B cell (primary cell): ENCODE results near the gene PRKAA2. TPM values are rescaled to one million over a fixed set of nuclear protein-coding genes. Genes with fewer than 3 reads are reported as not detected.

ENCODE experiments used
- ATAC-seq: fragments of 200-7000 bp; cut with Tn5 transposase; one replicate; pipeline ENCODE4 v1.10.0; 2021; ENCODE audit warnings: low read depth, mild to moderate bottlenecking, moderate number of reproducible peaks, moderate library complexity
- CTCF ChIA-PET: fragments of 350-600 bp; sonication (Branson Sonifier 250); formaldehyde crosslinking; loops from one replicate; lab custom pipeline; 2021; ENCODE audit warnings: antibody characterized with exemption, inconsistent platforms; lab: Charles Lee
- POLR2A ChIA-PET: fragments of 350-600 bp; sonication (Branson Sonifier 250); formaldehyde crosslinking; loops from one replicate; lab custom pipeline; 2021; ENCODE audit warnings: antibody characterized with exemption; lab: Charles Lee
- DNase-seq: peaks from one replicate; pipeline ENCODE4 v3.0.0; 2013
- H2AFZ ChIP-seq: 2 replicates; pipeline ENCODE4 v1.6.1; 2012; ENCODE audit warnings: mild to moderate bottlenecking, low read depth, low read length; ENCODE audit not compliant: insufficient read depth, poor library complexity, severe bottlenecking
- H3K27ac ChIP-seq, 2 donors: 1 replicate in 1 of 2; 2 replicates in 1 of 2; pipeline ENCODE4 v1.5.1; 2012 to 2013; ENCODE audit warnings: low read length in 2 of 2, mild to moderate bottlenecking in 2 of 2, moderate library complexity in 1 of 2
- H3K27me3 ChIP-seq, 4 experiments: fragments of 200-600 bp in 1 of 4; sonication (generic) in 1 of 4; replicated peaks in 1 of 4; 1 replicate in 2 of 4; 2 replicates in 2 of 4; pipeline versions ENCODE4 v1.6.1 to v1.7.0; 2013 to 2016; ENCODE audit warnings: low read length in 3 of 4, mild to moderate bottlenecking in 2 of 4, mixed read lengths in 1 of 4, moderate library complexity in 1 of 4; ENCODE audit not compliant: insufficient read depth in 4 of 4, control insufficient read depth in 3 of 4; ENCODE audit errors: control extremely low read depth in 1 of 4
- H3K36me3 ChIP-seq, 2 experiments: replicated peaks in 1 of 2; 1 replicate in 1 of 2; 2 replicates in 1 of 2; pipeline versions ENCODE4 v1.6.1 to v1.7.1; 2013; ENCODE audit warnings: low read length in 1 of 2; ENCODE audit not compliant: insufficient read depth in 2 of 2, control insufficient read depth in 1 of 2; ENCODE audit errors: control extremely low read depth in 1 of 2, extremely low read depth in 1 of 2
- H3K4me1 ChIP-seq, 2 donors: fragments of 200-600 bp in 1 of 2; sonication (generic) in 1 of 2; 1 replicate in 1 of 2; 2 replicates in 1 of 2; pipeline versions ENCODE4 v1.5.1 to v1.6.1; 2013 to 2017; ENCODE audit warnings: low read length in 2 of 2; ENCODE audit not compliant: control insufficient read depth in 2 of 2, insufficient read depth in 2 of 2
- H3K4me2 ChIP-seq: replicated peaks from 2 replicates; pipeline ENCODE3; 2012; ENCODE audit warnings: mild to moderate bottlenecking, low read depth, low read length; ENCODE audit not compliant: poor library complexity, severe bottlenecking
- H3K4me3 ChIP-seq, 5 experiments: fragments of 200-600 bp in 1 of 5; sonication (generic) in 1 of 5; 1 replicate in 3 of 5; 2 replicates in 2 of 5; pipeline versions ENCODE4 v1.5.1 to v1.7.0; 2011 to 2016; ENCODE audit warnings: low read length in 4 of 5, mild to moderate bottlenecking in 4 of 5, low read depth in 2 of 5, control low read depth in 1 of 5, moderate library complexity in 1 of 5; ENCODE audit not compliant: insufficient read depth in 1 of 5; ENCODE audit errors: control extremely low read depth in 1 of 5, extremely low read depth in 1 of 5
- H3K79me2 ChIP-seq: fragments of 200-600 bp; sonication (generic); one replicate; pipeline ENCODE4 v1.6.0; 2016; ENCODE audit warnings: low read length; ENCODE audit not compliant: control insufficient read depth, insufficient read depth
- H3K9ac ChIP-seq: fragments of 200-600 bp; sonication (generic); 2 replicates; pipeline ENCODE4 v1.6.1; 2017; ENCODE audit warnings: mild to moderate bottlenecking, low read length, moderate library complexity
- H3K9me3 ChIP-seq, 3 donors: one replicate each; pipeline versions ENCODE4 v1.6.1 to v1.7.1; 2013; ENCODE audit warnings: low read length in 2 of 3; ENCODE audit not compliant: control insufficient read depth in 2 of 3, insufficient read depth in 1 of 3; ENCODE audit errors: control extremely low read depth in 1 of 3
- H4K20me1 ChIP-seq: 2 replicates; pipeline ENCODE4 v1.6.0; 2012; ENCODE audit warnings: mild to moderate bottlenecking, low read length; ENCODE audit not compliant: insufficient read depth, control insufficient read depth, poor library complexity, severe bottlenecking
- H3K27ac Mint-ChIP-seq: one replicate; pipeline ENCODE4 v1.8.0; 2021; ENCODE audit warnings: mixed read lengths
- H3K27me3 Mint-ChIP-seq: one replicate; pipeline ENCODE4 v1.8.0; 2021; ENCODE audit warnings: mixed read lengths
- H3K4me1 Mint-ChIP-seq: one replicate; pipeline ENCODE4 v1.8.0; 2021; ENCODE audit warnings: mixed read lengths
- H3K4me3 Mint-ChIP-seq: one replicate; pipeline ENCODE4 v1.8.0; 2021; ENCODE audit warnings: mixed read lengths
- H3K9me3 Mint-ChIP-seq: one replicate; pipeline ENCODE4 v1.8.0; 2022; ENCODE audit warnings: mixed read lengths; ENCODE audit not compliant: insufficient read depth
- EZH2 ChIP-seq: IDR thresholded peaks from 2 replicates; pipeline ENCODE4 v1.6.1; 2012; ENCODE audit warnings: borderline replicate concordance, low read depth, mild to moderate bottlenecking, moderate library complexity, low read length; ENCODE audit not compliant: insufficient read depth, poor library complexity, severe bottlenecking
- WGBS: methylation state at CpG from one replicate; pipeline ENCODE4 v1.1.5; 2013; ENCODE audit warnings: missing lambda C conversion rate; ENCODE audit not compliant: insufficient coverage; 5-methylcytosine and 5-hydroxymethylcytosine counted together
- intact Hi-C: fragments of 100-400 bp; cut with micrococcal nuclease; formaldehyde crosslinking; loops from one replicate; pipeline ENCODE4 v1.10.0; 2022
- polyA plus RNA-seq: library from polyadenylated mRNA; depleted of rRNA; stranded (reverse); fragments of >200 nt; gene quantifications from 2 replicates; pipeline ENCODE4 v1.2.3, GENCODE V29; 2012
- total RNA-seq, 2 donors: library from RNA; stranded (reverse); fragments of 120-200 nt in 1 of 2; gene quantifications; 1 replicate in 1 of 2; 2 replicates in 1 of 2; pipeline versions ENCODE4 v1.2.3 to v1.2.4, GENCODE V29; 2013 to 2022
- TF ChIP-seq, protein P1 (sequence below): fragments of 200-600 bp; IDR thresholded peaks from one replicate; pipeline ENCODE4 v1.8.0; 2022; ENCODE audit warnings: antibody characterized with exemption, mild to moderate bottlenecking

Gene PRKAA2
- total and polyA plus RNA-seq, 2 donors (not counting 1 experiment from before 2014, with no cell fraction given) = not detected

DNA sequence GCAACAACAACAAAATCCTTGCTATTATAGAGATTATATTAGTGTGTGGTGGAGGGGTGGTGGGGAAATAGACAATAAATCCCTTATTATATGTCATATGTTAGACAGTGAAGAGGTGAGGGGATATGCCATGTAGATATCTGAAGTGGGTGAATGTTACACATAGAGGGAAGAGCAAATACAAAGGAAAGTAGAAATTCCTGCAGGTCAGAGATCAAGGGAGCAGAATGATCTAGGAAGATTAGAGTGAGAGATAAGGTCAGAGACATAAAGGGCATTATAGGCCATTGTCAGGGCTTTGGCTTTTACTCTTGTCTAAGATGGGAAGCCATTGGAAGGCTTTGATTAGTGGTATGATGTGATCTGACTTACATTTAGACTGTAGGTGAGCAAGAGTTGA is 38.5 kb downstream of the PRKAA2 start:
- ChIA-PET POLR2A (no interaction called here), CTCF (no interaction called here)
- ATAC-seq (no peak), DNase-seq (no peak)
- no peaks in the 10 kb centered on the region for H3K4me1 Mint-ChIP-seq
- H3K4me3 ChIP-seq = no peak overlapping the region
- H3K9ac ChIP-seq = no peak overlapping the region
- no peak overlapping the region for H3K4me2 ChIP-seq
- no peak overlapping the region for H3K27ac Mint-ChIP-seq
- H3K9me3 Mint-ChIP-seq = no peaks in the 10 kb centered on the region
- H3K27me3 Mint-ChIP-seq = peaks cover 4% of the 10 kb centered on the region
- intact Hi-C loops = no loop called here
- H3K36me3 ChIP-seq = no peaks in the 10 kb centered on the region
- no peak overlapping the region for H3K4me3 Mint-ChIP-seq
- H2AFZ ChIP-seq = no peak overlapping the region
- no peaks in the 10 kb centered on the region for H3K9me3 ChIP-seq
- no peaks in the 10 kb centered on the region for H4K20me1 ChIP-seq
- no peaks in the 10 kb centered on the region for H3K79me2 ChIP-seq
- no peaks in the 10 kb centered on the region for H3K4me1 ChIP-seq
- TF ChIP-seq, protein P1, sequence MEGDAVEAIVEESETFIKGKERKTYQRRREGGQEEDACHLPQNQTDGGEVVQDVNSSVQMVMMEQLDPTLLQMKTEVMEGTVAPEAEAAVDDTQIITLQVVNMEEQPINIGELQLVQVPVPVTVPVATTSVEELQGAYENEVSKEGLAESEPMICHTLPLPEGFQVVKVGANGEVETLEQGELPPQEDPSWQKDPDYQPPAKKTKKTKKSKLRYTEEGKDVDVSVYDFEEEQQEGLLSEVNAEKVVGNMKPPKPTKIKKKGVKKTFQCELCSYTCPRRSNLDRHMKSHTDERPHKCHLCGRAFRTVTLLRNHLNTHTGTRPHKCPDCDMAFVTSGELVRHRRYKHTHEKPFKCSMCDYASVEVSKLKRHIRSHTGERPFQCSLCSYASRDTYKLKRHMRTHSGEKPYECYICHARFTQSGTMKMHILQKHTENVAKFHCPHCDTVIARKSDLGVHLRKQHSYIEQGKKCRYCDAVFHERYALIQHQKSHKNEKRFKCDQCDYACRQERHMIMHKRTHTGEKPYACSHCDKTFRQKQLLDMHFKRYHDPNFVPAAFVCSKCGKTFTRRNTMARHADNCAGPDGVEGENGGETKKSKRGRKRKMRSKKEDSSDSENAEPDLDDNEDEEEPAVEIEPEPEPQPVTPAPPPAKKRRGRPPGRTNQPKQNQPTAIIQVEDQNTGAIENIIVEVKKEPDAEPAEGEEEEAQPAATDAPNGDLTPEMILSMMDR = no peak
- TF ChIP-seq EZH2 = no peak
- no peak overlapping the region for H3K27ac ChIP-seq
- H3K27me3 ChIP-seq = peaks cover 0 to 5% (median 0%) of the 10 kb centered on the region in 4 experiments

DNA sequence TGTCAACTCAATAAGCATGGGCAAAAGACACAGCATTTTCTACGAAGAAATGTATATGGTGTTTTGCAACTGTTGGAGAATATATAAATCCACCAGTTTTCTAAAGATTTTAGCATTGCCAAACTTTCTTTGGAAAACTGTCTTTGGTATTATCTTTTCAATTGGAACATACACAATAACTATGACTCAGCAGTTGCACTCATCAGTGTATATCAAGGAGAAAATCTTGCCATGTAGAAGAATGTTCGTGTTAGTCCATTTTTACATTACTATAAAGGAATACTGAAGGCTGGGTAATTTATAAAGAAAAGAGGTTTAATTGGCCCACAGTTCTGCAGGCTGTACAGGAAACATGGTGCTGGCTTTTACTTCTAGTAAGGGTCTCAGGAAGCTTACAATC is 41.1 kb downstream of the PRKAA2 start:
- Mint-ChIP-seq H3K27me3 (peaks cover 4% of the 10 kb centered on the region), H3K9me3 (no peaks in the 10 kb centered on the region), H3K4me3 (no peak overlapping the region), H3K27ac (no peak overlapping the region), H3K4me1 (no peaks in the 10 kb centered on the region)
- Histone ChIP-seq H3K27me3 (peaks cover 0 to 5% (median 0%) of the 10 kb centered on the region in 4 experiments), H3K4me2 (no peak overlapping the region), H2AFZ (no peak overlapping the region), H3K27ac (no peak overlapping the region), H3K79me2 (no peaks in the 10 kb centered on the region), H3K36me3 (no peaks in the 10 kb centered on the region), H3K9ac (no peak overlapping the region), H3K9me3 (no peaks in the 10 kb centered on the region), H4K20me1 (no peaks in the 10 kb centered on the region), H3K4me1 (no peaks in the 10 kb centered on the region), H3K4me3 (no peak overlapping the region)
- ATAC-seq (no peak), DNase-seq (no peak)
- no peak for TF ChIP-seq EZH2
- TF ChIP-seq, protein P1 = no peak
- intact Hi-C loops = no loop called here
- POLR2A ChIA-PET = no interaction called here
- no CpG with 5 or more reads among the region's 2 CpGs for WGBS
- CTCF ChIA-PET = no interaction called here
